Endodermal cell (in vitro differentiated cells): Measurements from ENCODE around the gene TRIM14. TPM values are rescaled to one million over a fixed set of nuclear protein-coding genes. Genes with fewer than 3 reads are reported as not detected.

ENCODE experiments used
- DNase-seq: peaks from one replicate; pipeline ENCODE4 v3.0.0-alpha.2; 2017
- H3K27ac ChIP-seq: 2 replicates; pipeline ENCODE4 v1.5.1; 2013; ENCODE audit warnings: mild to moderate bottlenecking, low read depth, low read length, moderate library complexity
- H3K27me3 ChIP-seq: 2 replicates; pipeline ENCODE4 v1.6.1; 2013; ENCODE audit warnings: mild to moderate bottlenecking, low read length, moderate library complexity; ENCODE audit not compliant: insufficient read depth, control insufficient read depth, poor library complexity, severe bottlenecking
- H3K36me3 ChIP-seq: 2 replicates; pipeline ENCODE4 v1.7.0; 2013; ENCODE audit warnings: mild to moderate bottlenecking, low read length, moderate library complexity; ENCODE audit not compliant: control insufficient read depth, insufficient read depth
- H3K4me1 ChIP-seq: one replicate; pipeline ENCODE4 v1.7.0; 2013; ENCODE audit warnings: low read length; ENCODE audit not compliant: control insufficient read depth, insufficient read depth
- H3K4me3 ChIP-seq: 2 replicates; pipeline ENCODE4 v1.5.1; 2013; ENCODE audit warnings: mild to moderate bottlenecking, low read length, moderate library complexity
- H3K9ac ChIP-seq: 2 replicates; pipeline ENCODE4 v1.6.1; 2013; ENCODE audit warnings: mild to moderate bottlenecking, low read length, moderate library complexity; ENCODE audit not compliant: poor library complexity, severe bottlenecking; ENCODE audit errors: extremely low read depth
- H3K9me3 ChIP-seq: 2 replicates; pipeline ENCODE4 v1.6.1; 2013; ENCODE audit warnings: mild to moderate bottlenecking, low read length, moderate library complexity; ENCODE audit not compliant: control insufficient read depth
- H3K27ac Mint-ChIP-seq: 2 replicates; pipeline ENCODE4 v1.8.0; 2020; ENCODE audit warnings: mixed read lengths
- H3K27me3 Mint-ChIP-seq: 2 replicates; pipeline ENCODE4 v1.8.0; 2021; ENCODE audit warnings: mild to moderate bottlenecking, mixed read lengths; ENCODE audit not compliant: insufficient read depth
- H3K36me3 Mint-ChIP-seq: 2 replicates; pipeline ENCODE4 v1.8.0; 2020; ENCODE audit warnings: low read depth, mixed read lengths
- H3K4me1 Mint-ChIP-seq: 2 replicates; pipeline ENCODE4 v1.8.0; 2020; ENCODE audit warnings: mixed read lengths
- H3K4me3 Mint-ChIP-seq: 2 replicates; pipeline ENCODE4 v1.8.0; 2020; ENCODE audit warnings: mild to moderate bottlenecking, moderate library complexity, mixed read lengths
- H3K9me3 Mint-ChIP-seq: 2 replicates; pipeline ENCODE4 v1.8.0; 2020; ENCODE audit warnings: mild to moderate bottlenecking, mixed read lengths
- CTCF ChIP-seq: fragments of 200-600 bp; sonication (generic); conservative IDR thresholded peaks from 2 replicates; pipeline ENCODE4 v1.5.0; 2021; ENCODE audit warnings: antibody characterized with exemption, mild to moderate bottlenecking
- WGBS, 2 experiments: methylation state at CpG; one replicate each; pipeline versions ENCODE4 v1.1.5 to v1.1.7; 2013; ENCODE audit warnings: missing lambda C conversion rate in 2 of 2, mixed read lengths in 1 of 2; ENCODE audit not compliant: insufficient coverage in 1 of 2, insufficient read length in 1 of 2; 5-methylcytosine and 5-hydroxymethylcytosine counted together
- total RNA-seq, 2 donors: library from RNA; stranded (reverse); fragmentation: NEBNext Ultra II Directional in 1 of 2; extraction: Animal tissue kit (Norgen Biotek cat#: 25700) in 1 of 2; gene quantifications; 2 replicates in 1 of 2; 3 replicates in 1 of 2; pipeline ENCODE4 v1.2.1, GENCODE V29; 2021

TRIM14 gene
- total RNA-seq, 2 donors from 2014 or later: 3.1 to 5.1 TPM

- no peaks in the 10 kb centered on the region for H3K9me3 ChIP-seq
- no peak for TF ChIP-seq CTCF
- H3K4me1 ChIP-seq: no peaks in the 10 kb centered on the region
- Mint-ChIP-seq H3K27me3 (no peaks in the 10 kb centered on the region), H3K4me3 (no peak overlapping the region), H3K36me3 (peaks cover 3% of the 10 kb centered on the region), H3K27ac (no peak overlapping the region), H3K4me1 (no peaks in the 10 kb centered on the region), H3K9me3 (no peaks in the 10 kb centered on the region)
- WGBS, 2 experiments: 90 to 95% methylated on average over 4 to 12 of the region's 13 CpGs
- H3K36me3 ChIP-seq: no peaks in the 10 kb centered on the region
- DNase-seq: no peak
- no peak overlapping the region for H3K9ac ChIP-seq
- no peaks in the 10 kb centered on the region for H3K27me3 ChIP-seq
- H3K4me3 ChIP-seq: no peak overlapping the region
- no peak overlapping the region for H3K27ac ChIP-seq
Measured at GRCh38 chr9:98142182-98142907, 23.3 kb upstream of the TRIM14 start.

GRCh38 chr9:98140503-98140902 is 21.5 kb upstream of the TRIM14 start:
- WGBS, 2 experiments: 90 to 92% methylated on average over 4 to 5 of the region's 5 CpGs
- no peaks in the 10 kb centered on the region for H3K4me1 Mint-ChIP-seq
- no peak overlapping the region for H3K4me3 ChIP-seq
- no peaks in the 10 kb centered on the region for H3K4me1 ChIP-seq
- TF ChIP-seq CTCF: no peak
- H3K27ac ChIP-seq: no peak overlapping the region
- H3K9me3 Mint-ChIP-seq: no peaks in the 10 kb centered on the region
- DNase-seq: no peak
- H3K4me3 Mint-ChIP-seq: no peak overlapping the region
- no peaks in the 10 kb centered on the region for H3K9me3 ChIP-seq
- peaks cover 6% of the 10 kb centered on the region for H3K36me3 ChIP-seq
- H3K27me3 Mint-ChIP-seq: no peaks in the 10 kb centered on the region
- H3K27me3 ChIP-seq: no peaks in the 10 kb centered on the region
- H3K36me3 Mint-ChIP-seq: peaks cover 5% of the 10 kb centered on the region
- no peak overlapping the region for H3K9ac ChIP-seq
- H3K27ac Mint-ChIP-seq: no peak overlapping the region

GRCh38 chr9:98136489-98136888 is 17.5 kb upstream of the TRIM14 start:
- H3K27ac ChIP-seq: no peak overlapping the region
- Mint-ChIP-seq H3K27me3 (no peaks in the 10 kb centered on the region), H3K4me1 (peaks cover 8% of the 10 kb centered on the region), H3K36me3 (peaks cover 28% of the 10 kb centered on the region), H3K4me3 (no peak overlapping the region), H3K27ac (no peak overlapping the region), H3K9me3 (no peaks in the 10 kb centered on the region)
- no peaks in the 10 kb centered on the region for H3K27me3 ChIP-seq
- peak; percentile 17 for DNase-seq
- H3K9me3 ChIP-seq: no peaks in the 10 kb centered on the region
- no peak overlapping the region for H3K9ac ChIP-seq
- H3K4me3 ChIP-seq: no peak overlapping the region
- H3K36me3 ChIP-seq: peaks cover 11% of the 10 kb centered on the region
- TF ChIP-seq CTCF: no peak
- H3K4me1 ChIP-seq: peaks cover 10% of the 10 kb centered on the region
